H1 (cell line): ENCODE data around the gene SLC13A2. TPM values are rescaled to one million over a fixed set of nuclear protein-coding genes. Genes with fewer than 3 reads are reported as not detected.

ENCODE experiments used
- CTCF ChIA-PET: fragments of 300-600 bp; sonication (Branson Sonifier 250); formaldehyde crosslinking; loops from one replicate; lab custom pipeline; 2021; ENCODE audit not compliant: partially characterized antibody; lab: Charles Lee
- POLR2A ChIA-PET: fragments of 300-600 bp; sonication (Branson Sonifier 250); formaldehyde crosslinking; loops from one replicate; lab custom pipeline; 2021; ENCODE audit warnings: inconsistent platforms; ENCODE audit not compliant: partially characterized antibody; lab: Charles Lee
- DNase-seq, 2 experiments: peaks; one replicate each; pipeline versions ENCODE4 v3.0.0 to v3.0.0-alpha.2; 2010 to 2022; ENCODE audit warnings: low spot score in 2 of 2, low read depth in 1 of 2, mixed read lengths in 1 of 2
- FAIRE-seq: peaks from 2 replicates; lab custom pipeline; 2011; peaks lifted over from hg19 to GRCh38; lab: Jason Lieb, UNC
- H2AFZ ChIP-seq: 2 replicates; pipeline ENCODE4 v1.8.1; 2012; ENCODE audit warnings: low read length, inconsistent platforms
- H2AK5ac ChIP-seq: 2 replicates; pipeline ENCODE4 v1.6.1; 2013; ENCODE audit warnings: low read depth, low read length
- H2BK120ac ChIP-seq: replicated peaks from 2 replicates; pipeline ENCODE3; 2013; ENCODE audit warnings: low read depth, low read length, inconsistent platforms
- H2BK12ac ChIP-seq: 2 replicates; pipeline ENCODE4 v1.6.1; 2013; ENCODE audit warnings: low read depth, low read length
- H2BK15ac ChIP-seq: 2 replicates; pipeline ENCODE4 v1.6.1; 2013; ENCODE audit warnings: low read length
- H2BK20ac ChIP-seq: 2 replicates; pipeline ENCODE4 v1.6.1; 2013; ENCODE audit warnings: low read length
- H2BK5ac ChIP-seq: 2 replicates; pipeline ENCODE4 v1.6.1; 2013; ENCODE audit warnings: low read depth, low read length
- H3K14ac ChIP-seq: 2 replicates; pipeline ENCODE4 v1.6.1; 2013; ENCODE audit warnings: inconsistent platforms; ENCODE audit not compliant: insufficient read length
- H3K18ac ChIP-seq: 2 replicates; pipeline ENCODE4 v1.6.1; 2013; ENCODE audit warnings: low read length; ENCODE audit errors: extremely low read depth
- H3K23ac ChIP-seq: 2 replicates; pipeline ENCODE4 v1.6.1; 2013; ENCODE audit warnings: inconsistent platforms; ENCODE audit not compliant: insufficient read length
- H3K23me2 ChIP-seq: 2 replicates; pipeline ENCODE4 v1.6.1; 2013; ENCODE audit warnings: low read depth, low read length
- H3K27ac ChIP-seq: 2 replicates; pipeline ENCODE4 v1.6.1; 2011; ENCODE audit warnings: low read depth, low read length, inconsistent platforms
- H3K27me3 ChIP-seq, 4 experiments: replicated peaks in 1 of 4; 1 replicate in 1 of 4; 2 replicates in 3 of 4; pipeline versions ENCODE4 v1.6.1 to v1.8.1; 2011 to 2013; ENCODE audit warnings: low read length in 3 of 4, mild to moderate bottlenecking in 3 of 4, inconsistent platforms in 2 of 4, mixed read lengths in 2 of 4, moderate library complexity in 1 of 4; ENCODE audit not compliant: control insufficient read depth in 3 of 4, insufficient read depth in 3 of 4; ENCODE audit errors: extremely low read depth in 1 of 4
- H3K36me3 ChIP-seq, 4 experiments: 2 replicates each; pipeline versions ENCODE4 v1.6.1 to v1.8.1; 2011 to 2013; ENCODE audit warnings: mild to moderate bottlenecking in 4 of 4, low read length in 3 of 4, moderate library complexity in 2 of 4, control low read depth in 1 of 4, inconsistent platforms in 1 of 4; ENCODE audit not compliant: insufficient read depth in 4 of 4, control insufficient read depth in 2 of 4
- H3K4ac ChIP-seq: replicated peaks from 2 replicates; pipeline ENCODE3; 2013; ENCODE audit warnings: low read length, low read depth, mixed read lengths, inconsistent platforms; ENCODE audit not compliant: insufficient read length
- H3K4me1 ChIP-seq, 4 experiments: replicated peaks in 1 of 4; 1 replicate in 1 of 4; 2 replicates in 3 of 4; pipeline versions ENCODE4 v1.6.1 to v1.8.1; 2011 to 2013; ENCODE audit warnings: low read length in 3 of 4, inconsistent platforms in 2 of 4, mixed read lengths in 1 of 4; ENCODE audit not compliant: insufficient read depth in 4 of 4, control insufficient read depth in 3 of 4
- H3K4me2 ChIP-seq, 2 experiments: 2 replicates each; pipeline versions ENCODE4 v1.6.1 to v1.8.1; 2011 to 2013; ENCODE audit warnings: low read depth in 2 of 2, low read length in 2 of 2, control low read depth in 1 of 2, inconsistent platforms in 1 of 2, mild to moderate bottlenecking in 1 of 2; ENCODE audit not compliant: insufficient read depth in 1 of 2
- H3K4me3 ChIP-seq, 4 experiments: fragments of 200-600, 300-600 bp in 1 of 4; sonication (generic), shearing (Covaris generic), sonication (Bioruptor Twin) in 1 of 4; 2 replicates each; pipeline versions ENCODE4 v1.5.1 to v1.8.1; 2011 to 2016; ENCODE audit warnings: low read length in 4 of 4, low read depth in 3 of 4, control low read depth in 2 of 4, inconsistent platforms in 2 of 4, mild to moderate bottlenecking in 2 of 4, mixed read lengths in 1 of 4, moderate library complexity in 1 of 4; ENCODE audit not compliant: insufficient read depth in 2 of 4; ENCODE audit errors: extremely low read depth in 1 of 4
- H3K56ac ChIP-seq: replicated peaks from 2 replicates; pipeline ENCODE3; 2013; ENCODE audit warnings: low read depth, mild to moderate bottlenecking, mixed read lengths, low read length, inconsistent platforms; ENCODE audit not compliant: insufficient read length
- H3K79me1 ChIP-seq: 2 replicates; pipeline ENCODE4 v1.6.1; 2013; ENCODE audit warnings: low read depth, low read length, control low read depth
- H3K79me2 ChIP-seq, 2 experiments: 2 replicates each; pipeline versions ENCODE4 v1.6.1 to v1.8.1; 2012 to 2013; ENCODE audit warnings: low read length in 2 of 2, mild to moderate bottlenecking in 2 of 2, inconsistent platforms in 1 of 2; ENCODE audit not compliant: insufficient read depth in 2 of 2, control insufficient read depth in 1 of 2
- H3K9ac ChIP-seq, 4 experiments: replicated peaks in 1 of 4; 1 replicate in 1 of 4; 2 replicates in 3 of 4; pipeline versions ENCODE4 v1.6.1 to v1.8.1; 2011 to 2013; ENCODE audit warnings: low read depth in 3 of 4, low read length in 3 of 4, control low read depth in 2 of 4, mild to moderate bottlenecking in 2 of 4, moderate library complexity in 2 of 4, inconsistent platforms in 1 of 4; ENCODE audit errors: extremely low read depth in 1 of 4
- H3K9me3 ChIP-seq, 2 experiments: 2 replicates each; pipeline versions ENCODE4 v1.6.1 to v1.8.1; 2012 to 2013; ENCODE audit warnings: mild to moderate bottlenecking in 2 of 2, moderate library complexity in 2 of 2, control low read depth in 1 of 2, inconsistent platforms in 1 of 2, low read depth in 1 of 2, low read length in 1 of 2, mixed read lengths in 1 of 2; ENCODE audit not compliant: insufficient read depth in 2 of 2
- H4K20me1 ChIP-seq, 2 experiments: replicated peaks in 1 of 2; 2 replicates each; pipeline versions ENCODE3 to v1.8.1; 2011 to 2013; ENCODE audit warnings: inconsistent platforms in 2 of 2, low read length in 2 of 2, mild to moderate bottlenecking in 1 of 2; ENCODE audit not compliant: insufficient read depth in 2 of 2, control insufficient read depth in 1 of 2
- H4K5ac ChIP-seq: 2 replicates; pipeline ENCODE4 v1.6.1; 2013; ENCODE audit warnings: low read length, low read depth, mixed read lengths, inconsistent platforms; ENCODE audit not compliant: insufficient read length
- H4K8ac ChIP-seq: 2 replicates; pipeline ENCODE4 v1.8.0; 2013; ENCODE audit warnings: mild to moderate bottlenecking, moderate library complexity, low read length, inconsistent platforms; ENCODE audit not compliant: insufficient read depth; ENCODE audit errors: extremely low read depth
- H4K91ac ChIP-seq: replicated peaks from 2 replicates; pipeline ENCODE3; 2013; ENCODE audit warnings: low read length, mixed read lengths, inconsistent platforms; ENCODE audit not compliant: insufficient read length
- HDAC2 ChIP-seq, 2 experiments: fragments of 300-600 bp in 1 of 2; sonication (generic) in 1 of 2; IDR thresholded peaks; 2 replicates each; pipeline ENCODE4 v1.6.1; 2011 to 2012; ENCODE audit warnings: low read depth in 2 of 2, low read length in 2 of 2, mild to moderate bottlenecking in 2 of 2, moderate library complexity in 2 of 2, borderline replicate concordance in 1 of 2, inconsistent platforms in 1 of 2
- WGBS, 2 experiments: shearing (Covaris generic) in 1 of 2; methylation state at CpG; one replicate each; pipeline versions ENCODE4 v1.1.6 to v1.1.7; 2013 to 2015; ENCODE audit warnings: low lambda C conversion rate in 2 of 2, mixed read lengths in 2 of 2, inconsistent platforms in 1 of 2, low coverage in 1 of 2, missing lambda C conversion rate in 1 of 2; ENCODE audit not compliant: insufficient replicate concordance in 2 of 2, insufficient coverage in 1 of 2, insufficient read length in 1 of 2; ENCODE audit errors: extremely low coverage in 1 of 2, missing lambda C conversion rate in 1 of 2; 5-methylcytosine and 5-hydroxymethylcytosine counted together
- polyA plus RNA-seq, 7 experiments: library from polyadenylated mRNA; depleted of rRNA in 3 of 7; stranded (reverse) in 5 of 7; unstranded in 2 of 7; fragments of >200 nt in 5 of 7; fragments of 200-250 nt in 2 of 7; gene quantifications; 1 replicate in 5 of 7; 2 replicates in 1 of 7; 4 replicates in 1 of 7; pipeline versions ENCODE4 v1.2.1 to v1.2.3, GENCODE V29; 2011 to 2013; ENCODE audit warnings: missing spikeins in 2 of 7, mixed read lengths in 2 of 7
- total RNA-seq: library from RNA; stranded (reverse); fragmentation: NEBNext Ultra II Directional; extraction: Animal tissue kit (Norgen Biotek cat#: 25700); gene quantifications from 2 replicates; pipeline ENCODE4 v1.2.1, GENCODE V29; 2021

Gene SLC13A2
- total and polyA plus RNA-seq, 2 of the 8 experiments (the other 6 are each of a cell fraction or from before 2014, with no cell fraction given) = not detected

GRCh38 chr17:28538296-28538895 lies 65.0 kb downstream of the SLC13A2 start:
- no peak for TF ChIP-seq HDAC2 (IDR thresholded peaks at IDR 0.05; ENCODE audit: borderline replicate concordance in 1 of 2, low read depth in 2 of 2, low read length in 2 of 2)

More at GRCh38 chr17:28538296-28538895, 65.0 kb downstream of the SLC13A2 start:
- no peaks in the 10 kb centered on the region for H3K36me3 ChIP-seq
- no peaks in the 10 kb centered on the region for H3K79me2 ChIP-seq
- no peaks in the 10 kb centered on the region for H3K27me3 ChIP-seq
- H3K9ac ChIP-seq = no peak overlapping the region
- H3K14ac ChIP-seq = no peak overlapping the region
- H3K9me3 ChIP-seq = no peaks in the 10 kb centered on the region
- H4K8ac ChIP-seq = no peak overlapping the region
- H4K5ac ChIP-seq = no peak overlapping the region
- no peak overlapping the region for H3K4ac ChIP-seq
- H4K91ac ChIP-seq = no peak overlapping the region
- POLR2A ChIA-PET = no interaction called here
- no peak overlapping the region for H2BK12ac ChIP-seq
- no peak overlapping the region for H3K23ac ChIP-seq
- DNase-seq (no peak), FAIRE-seq (no peak)
- H2BK120ac ChIP-seq = no peak overlapping the region
- H2AK5ac ChIP-seq = no peak overlapping the region
- WGBS, 2 experiments = 93% methylated on average over 14 of the region's 14 CpGs; no CpG with 5 or more reads in 1 of the 2 experiments
- H3K4me1 ChIP-seq = no peaks in the 10 kb centered on the region; a peak in 1 of 7 replicates
- H3K79me1 ChIP-seq = no peaks in the 10 kb centered on the region
- H4K20me1 ChIP-seq = no peaks in the 10 kb centered on the region
- H3K27ac ChIP-seq = no peak overlapping the region
- H2BK15ac ChIP-seq = no peak overlapping the region
- no peaks in the 10 kb centered on the region for H3K23me2 ChIP-seq
- CTCF ChIA-PET = interaction anchor here (0.7 to 18.4 kb wide), 6 partner anchors 9 to 74 kb away, joined by 3 to 547 read pairs (median 16); partner anchors contain the start of gene FOXN1
- H2BK20ac ChIP-seq = no peak overlapping the region
- H3K56ac ChIP-seq = no peak overlapping the region
- H3K4me2 ChIP-seq = no peak overlapping the region
- H3K4me3 ChIP-seq = no peak overlapping the region
- H3K18ac ChIP-seq = no peak overlapping the region
- H2AFZ ChIP-seq = no peak overlapping the region
- H2BK5ac ChIP-seq = no peak overlapping the region
